ENCODE measurements around the gene SCYGR3. TPM values are rescaled to one million over a fixed set of nuclear protein-coding genes. Genes with fewer than 3 reads are reported as not detected.

Gene SCYGR3
- polyA plus RNA-seq, 1 donor from 2014 or later = not detected

DNA sequence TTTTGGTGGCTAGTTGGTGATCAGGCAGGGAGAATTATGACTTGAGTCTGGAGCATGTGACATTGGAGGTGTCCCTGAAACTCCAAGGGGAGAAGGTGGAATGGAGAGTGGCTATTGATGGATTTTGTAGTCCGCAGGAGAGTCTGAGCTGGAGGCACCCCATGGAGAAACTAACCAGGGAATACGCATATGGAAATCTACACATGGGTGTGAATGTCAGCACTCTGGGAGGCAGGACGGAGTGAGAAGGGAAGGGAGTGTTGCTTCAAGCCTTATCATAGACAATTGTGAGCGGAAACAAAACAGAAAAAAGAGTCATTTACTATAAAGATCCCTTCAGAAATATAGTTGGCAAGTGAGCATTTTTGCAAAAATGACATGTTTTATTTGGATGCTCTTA is 2.0 kb upstream of the SCYGR3 start:
- no peak for TF ChIP-seq RAD21 (conservative IDR thresholded peaks at IDR 0.05)
- H4K20me1 ChIP-seq (ENCODE audit: insufficient read depth) = no peaks in the 10 kb centered on the region
- no peaks in the 10 kb centered on the region for H3K9me3 ChIP-seq (ENCODE audit: low read length)
- no peak overlapping the region for H2AFZ ChIP-seq (ENCODE audit: low read depth, low read length)
- H3K27ac ChIP-seq (ENCODE audit: low read length) = no peak overlapping the region
- H3K9me2 ChIP-seq (ENCODE audit: insufficient read depth, low read length) = no peaks in the 10 kb centered on the region
- H3K79me2 ChIP-seq (replicated peaks; ENCODE audit: insufficient read depth, low read length) = no peaks in the 10 kb centered on the region
- H3K27me3 ChIP-seq (ENCODE audit: insufficient read depth, low read depth, low read length) = no peaks in the 10 kb centered on the region
- H3K36me3 ChIP-seq (ENCODE audit: insufficient read depth, low read length) = no peaks in the 10 kb centered on the region
- no peaks in the 10 kb centered on the region for H3F3A ChIP-seq (ENCODE audit: insufficient read depth, low read length, poor library complexity, severe bottlenecking)
- H3K9ac ChIP-seq (ENCODE audit: low read length) = no peak overlapping the region
- H3K4me2 ChIP-seq (ENCODE audit: low read length) = no peak overlapping the region
- H3K4me3 ChIP-seq (ENCODE audit: low read length) = no peak overlapping the region

DNA sequence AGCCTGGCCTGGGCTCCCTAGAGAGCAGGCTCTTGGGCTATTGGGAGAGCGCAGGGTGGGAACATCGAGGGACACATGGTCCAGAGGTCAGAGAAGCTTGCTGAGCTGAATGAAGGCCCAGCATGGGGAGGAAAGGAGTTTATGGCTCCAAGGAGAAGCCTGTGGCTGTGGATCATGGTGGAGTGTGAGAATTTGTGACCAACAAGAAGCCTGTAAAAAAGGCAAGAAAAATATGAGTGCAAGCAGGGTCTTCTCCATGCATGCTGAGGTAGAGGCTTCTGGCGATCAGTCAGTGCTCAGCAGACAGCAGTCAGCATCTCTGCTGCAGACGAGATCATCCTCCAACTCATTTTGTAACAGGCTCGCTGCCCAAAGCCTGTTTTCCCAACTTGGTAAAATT is 1.3 kb upstream of the SCYGR3 start:
- H3K4me3 ChIP-seq (ENCODE audit: low read length) = no peak overlapping the region
- H3K9me2 ChIP-seq (ENCODE audit: insufficient read depth, low read length) = no peaks in the 10 kb centered on the region
- no peaks in the 10 kb centered on the region for H3F3A ChIP-seq (ENCODE audit: insufficient read depth, low read length, poor library complexity, severe bottlenecking)
- no peaks in the 10 kb centered on the region for H3K36me3 ChIP-seq (ENCODE audit: insufficient read depth, low read length)
- H3K9me3 ChIP-seq (ENCODE audit: low read length) = no peaks in the 10 kb centered on the region
- no peak overlapping the region for H3K4me2 ChIP-seq (ENCODE audit: low read length)
- H4K20me1 ChIP-seq (ENCODE audit: insufficient read depth) = no peaks in the 10 kb centered on the region
- no peaks in the 10 kb centered on the region for H3K27me3 ChIP-seq (ENCODE audit: insufficient read depth, low read depth, low read length)
- TF ChIP-seq POLR2AphosphoS5 (IDR thresholded peaks at IDR 0.05) = no peak
- no peak for TF ChIP-seq EZH2 (IDR thresholded peaks at IDR 0.05; ENCODE audit: borderline replicate concordance, insufficient read depth, low read length, poor library complexity, severe bottlenecking)
- TF ChIP-seq EP300 (conservative IDR thresholded peaks at IDR 0.05; ENCODE audit: poor library complexity, severe bottlenecking) = no peak
- no peak for TF ChIP-seq CTCF (IDR thresholded peaks at IDR 0.05; ENCODE audit: poor library complexity, severe bottlenecking)
- no peak for TF ChIP-seq RAD21 (conservative IDR thresholded peaks at IDR 0.05)
- TF ChIP-seq, protein P1, sequence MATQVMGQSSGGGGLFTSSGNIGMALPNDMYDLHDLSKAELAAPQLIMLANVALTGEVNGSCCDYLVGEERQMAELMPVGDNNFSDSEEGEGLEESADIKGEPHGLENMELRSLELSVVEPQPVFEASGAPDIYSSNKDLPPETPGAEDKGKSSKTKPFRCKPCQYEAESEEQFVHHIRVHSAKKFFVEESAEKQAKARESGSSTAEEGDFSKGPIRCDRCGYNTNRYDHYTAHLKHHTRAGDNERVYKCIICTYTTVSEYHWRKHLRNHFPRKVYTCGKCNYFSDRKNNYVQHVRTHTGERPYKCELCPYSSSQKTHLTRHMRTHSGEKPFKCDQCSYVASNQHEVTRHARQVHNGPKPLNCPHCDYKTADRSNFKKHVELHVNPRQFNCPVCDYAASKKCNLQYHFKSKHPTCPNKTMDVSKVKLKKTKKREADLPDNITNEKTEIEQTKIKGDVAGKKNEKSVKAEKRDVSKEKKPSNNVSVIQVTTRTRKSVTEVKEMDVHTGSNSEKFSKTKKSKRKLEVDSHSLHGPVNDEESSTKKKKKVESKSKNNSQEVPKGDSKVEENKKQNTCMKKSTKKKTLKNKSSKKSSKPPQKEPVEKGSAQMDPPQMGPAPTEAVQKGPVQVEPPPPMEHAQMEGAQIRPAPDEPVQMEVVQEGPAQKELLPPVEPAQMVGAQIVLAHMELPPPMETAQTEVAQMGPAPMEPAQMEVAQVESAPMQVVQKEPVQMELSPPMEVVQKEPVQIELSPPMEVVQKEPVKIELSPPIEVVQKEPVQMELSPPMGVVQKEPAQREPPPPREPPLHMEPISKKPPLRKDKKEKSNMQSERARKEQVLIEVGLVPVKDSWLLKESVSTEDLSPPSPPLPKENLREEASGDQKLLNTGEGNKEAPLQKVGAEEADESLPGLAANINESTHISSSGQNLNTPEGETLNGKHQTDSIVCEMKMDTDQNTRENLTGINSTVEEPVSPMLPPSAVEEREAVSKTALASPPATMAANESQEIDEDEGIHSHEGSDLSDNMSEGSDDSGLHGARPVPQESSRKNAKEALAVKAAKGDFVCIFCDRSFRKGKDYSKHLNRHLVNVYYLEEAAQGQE (IDR thresholded peaks at IDR 0.05; ENCODE audit: borderline replicate concordance) = no peak
- TF ChIP-seq MXI1 (conservative IDR thresholded peaks at IDR 0.05; ENCODE audit: poor library complexity, severe bottlenecking) = no peak
- TF ChIP-seq TAF1 (IDR thresholded peaks at IDR 0.05; ENCODE audit: low read depth) = no peak
- no peak for TF ChIP-seq SMC3 (conservative IDR thresholded peaks at IDR 0.05; ENCODE audit: poor library complexity)
- H2AFZ ChIP-seq (ENCODE audit: low read depth, low read length) = no peak overlapping the region
- no peak overlapping the region for H3K27ac ChIP-seq (ENCODE audit: low read length)
- no peaks in the 10 kb centered on the region for H3K79me2 ChIP-seq (replicated peaks; ENCODE audit: insufficient read depth, low read length)
- H3K9ac ChIP-seq (ENCODE audit: low read length) = no peak overlapping the region

- no peak for TF ChIP-seq SMC3 (conservative IDR thresholded peaks at IDR 0.05; ENCODE audit: poor library complexity)
- no peak overlapping the region for H3K4me3 ChIP-seq (ENCODE audit: low read length)
These were observed 541 bp upstream of the SCYGR3 start for GRCh38 chr2:227615181-227615580.

More at GRCh38 chr2:227615181-227615580, 541 bp upstream of the SCYGR3 start:
- Histone ChIP-seq H3K4me2 (ENCODE audit: low read length) (no peak overlapping the region), H3K27ac (ENCODE audit: low read length) (no peak overlapping the region), H4K20me1 (ENCODE audit: insufficient read depth) (no peaks in the 10 kb centered on the region), H2AFZ (ENCODE audit: low read depth, low read length) (no peak overlapping the region), H3K9me3 (ENCODE audit: low read length) (no peaks in the 10 kb centered on the region), H3K9me2 (ENCODE audit: insufficient read depth, low read length) (no peaks in the 10 kb centered on the region), H3K9ac (ENCODE audit: low read length) (no peak overlapping the region), H3F3A (ENCODE audit: insufficient read depth, low read length, poor library complexity, severe bottlenecking) (no peaks in the 10 kb centered on the region), H3K27me3 (ENCODE audit: insufficient read depth, low read depth, low read length) (no peaks in the 10 kb centered on the region), H3K36me3 (ENCODE audit: insufficient read depth, low read length) (no peaks in the 10 kb centered on the region), H3K79me2 (replicated peaks; ENCODE audit: insufficient read depth, low read length) (no peaks in the 10 kb centered on the region)
